HEK293T (cell line): Measurements from ENCODE around the gene AMOTL2.

Experiments
- ARNT ChIP-seq: fragments of 450-650 bp; IDR thresholded peaks from 2 replicates; pipeline ENCODE4 v1.6.1; 2017; ENCODE audit warnings: mild to moderate bottlenecking
- BHLHE40 ChIP-seq: fragments of 450-650 bp; IDR thresholded peaks from 2 replicates; pipeline ENCODE4 v1.6.1; 2016; ENCODE audit warnings: mild to moderate bottlenecking, moderate library complexity, borderline replicate concordance
- FOXM1 ChIP-seq: fragments of 450-650 bp; IDR thresholded peaks from 2 replicates; pipeline ENCODE4 v1.6.1; 2017; ENCODE audit warnings: mild to moderate bottlenecking, borderline replicate concordance
- LEF1 ChIP-seq: fragments of 450-650 bp; IDR thresholded peaks from 2 replicates; pipeline ENCODE4 v1.6.1; 2017; ENCODE audit warnings: mild to moderate bottlenecking, borderline replicate concordance
- PKNOX1 ChIP-seq: fragments of 450-650 bp; IDR thresholded peaks from 2 replicates; pipeline ENCODE4 v1.6.1; 2016
- SP1 ChIP-seq: fragments of 450-650 bp; IDR thresholded peaks from 2 replicates; pipeline ENCODE4 v1.6.1; 2017
- ZNF384 ChIP-seq: fragments of 450-650 bp; IDR thresholded peaks from 2 replicates; pipeline ENCODE4 v1.6.1; 2016

GRCh38 chr3:134407239-134407625 lies 33.0 kb upstream of the AMOTL2 start:
- no peak for TF ChIP-seq ZNF384
- no peak for TF ChIP-seq FOXM1
- no peak for TF ChIP-seq SP1
- TF ChIP-seq BHLHE40: no peak
- TF ChIP-seq LEF1: no peak
- TF ChIP-seq PKNOX1: no peak
- no peak for TF ChIP-seq ARNT
